ENCODE measurements around the gene DGKH.

DNA sequence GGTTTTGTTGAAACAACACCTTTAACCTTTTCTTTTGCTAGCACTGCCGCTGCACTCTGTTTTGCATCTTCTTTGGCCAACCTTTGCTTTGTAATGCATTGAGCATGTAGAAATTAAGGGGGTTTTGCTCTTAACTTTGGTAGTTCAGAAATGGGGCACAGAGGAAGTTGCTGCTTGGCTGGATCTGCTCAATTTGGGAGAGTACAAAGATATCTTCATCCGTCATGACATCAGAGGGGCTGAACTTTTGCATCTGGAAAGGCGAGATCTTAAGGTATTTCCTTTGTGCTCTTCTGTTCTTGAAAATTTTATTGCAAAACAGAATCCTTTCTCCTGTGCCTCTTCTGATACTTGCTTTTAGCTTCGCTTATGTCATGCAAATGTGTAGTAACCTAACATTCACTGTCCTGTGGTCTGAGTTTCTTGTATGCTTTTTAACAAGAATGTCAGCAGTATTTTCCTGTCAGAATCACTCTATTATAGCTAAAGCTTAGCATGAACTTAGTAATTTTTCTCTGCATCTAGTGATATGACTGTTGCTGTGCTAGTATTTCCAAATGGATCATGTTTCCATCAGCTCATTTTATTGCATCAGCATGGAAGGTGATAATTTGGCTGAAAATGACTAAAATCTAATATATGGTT is 172.8 kb downstream of the DGKH start:
- TF ChIP-seq, protein P1, sequence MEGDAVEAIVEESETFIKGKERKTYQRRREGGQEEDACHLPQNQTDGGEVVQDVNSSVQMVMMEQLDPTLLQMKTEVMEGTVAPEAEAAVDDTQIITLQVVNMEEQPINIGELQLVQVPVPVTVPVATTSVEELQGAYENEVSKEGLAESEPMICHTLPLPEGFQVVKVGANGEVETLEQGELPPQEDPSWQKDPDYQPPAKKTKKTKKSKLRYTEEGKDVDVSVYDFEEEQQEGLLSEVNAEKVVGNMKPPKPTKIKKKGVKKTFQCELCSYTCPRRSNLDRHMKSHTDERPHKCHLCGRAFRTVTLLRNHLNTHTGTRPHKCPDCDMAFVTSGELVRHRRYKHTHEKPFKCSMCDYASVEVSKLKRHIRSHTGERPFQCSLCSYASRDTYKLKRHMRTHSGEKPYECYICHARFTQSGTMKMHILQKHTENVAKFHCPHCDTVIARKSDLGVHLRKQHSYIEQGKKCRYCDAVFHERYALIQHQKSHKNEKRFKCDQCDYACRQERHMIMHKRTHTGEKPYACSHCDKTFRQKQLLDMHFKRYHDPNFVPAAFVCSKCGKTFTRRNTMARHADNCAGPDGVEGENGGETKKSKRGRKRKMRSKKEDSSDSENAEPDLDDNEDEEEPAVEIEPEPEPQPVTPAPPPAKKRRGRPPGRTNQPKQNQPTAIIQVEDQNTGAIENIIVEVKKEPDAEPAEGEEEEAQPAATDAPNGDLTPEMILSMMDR (IDR thresholded peaks at IDR 0.05), result no peak
- no peak for TF ChIP-seq POLR2A (IDR thresholded peaks at IDR 0.05)

All from upper lobe of left lung (tissue), 4 donors.